Glomerular visceral epithelial cell (primary cell): Measurements from ENCODE around the gene HRH2.

Source experiments
- DNase-seq: peaks from one replicate; pipeline ENCODE4 v3.0.0-alpha.2; 2016; ENCODE audit errors: extremely low spot score

Gene HRH2

GRCh38 chr5:175692235-175692995, 34.5 kb downstream of the HRH2 start:
- DNase-seq = no peak

GRCh38 chr5:175692996-175693710, 35.3 kb downstream of the HRH2 start:
- DNase-seq = no peak

DNA sequence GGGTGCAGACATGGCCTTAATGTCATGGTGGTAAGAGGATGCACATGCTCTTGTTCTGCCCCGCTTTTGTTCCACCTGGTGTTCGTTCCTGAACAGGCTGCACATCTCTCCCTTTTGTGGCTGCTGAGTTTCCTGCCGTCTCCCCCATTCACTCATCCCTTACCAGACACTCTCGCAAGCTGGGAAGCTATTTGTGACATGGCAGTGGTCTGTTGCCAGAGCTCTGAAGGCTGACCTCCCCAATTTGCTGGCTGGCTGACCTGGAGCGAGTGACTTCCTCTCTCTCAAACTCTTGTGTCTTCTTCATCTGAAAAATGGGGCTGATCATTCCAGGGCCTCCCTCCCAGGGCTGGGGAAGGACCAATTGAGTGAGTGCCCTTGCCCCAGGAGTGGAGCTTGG, 35.9 kb downstream of the HRH2 start:
- no peak for DNase-seq

- no peak for DNase-seq
Measured at GRCh38 chr5:175694371-175695160, 36.7 kb downstream of the HRH2 start.

DNA sequence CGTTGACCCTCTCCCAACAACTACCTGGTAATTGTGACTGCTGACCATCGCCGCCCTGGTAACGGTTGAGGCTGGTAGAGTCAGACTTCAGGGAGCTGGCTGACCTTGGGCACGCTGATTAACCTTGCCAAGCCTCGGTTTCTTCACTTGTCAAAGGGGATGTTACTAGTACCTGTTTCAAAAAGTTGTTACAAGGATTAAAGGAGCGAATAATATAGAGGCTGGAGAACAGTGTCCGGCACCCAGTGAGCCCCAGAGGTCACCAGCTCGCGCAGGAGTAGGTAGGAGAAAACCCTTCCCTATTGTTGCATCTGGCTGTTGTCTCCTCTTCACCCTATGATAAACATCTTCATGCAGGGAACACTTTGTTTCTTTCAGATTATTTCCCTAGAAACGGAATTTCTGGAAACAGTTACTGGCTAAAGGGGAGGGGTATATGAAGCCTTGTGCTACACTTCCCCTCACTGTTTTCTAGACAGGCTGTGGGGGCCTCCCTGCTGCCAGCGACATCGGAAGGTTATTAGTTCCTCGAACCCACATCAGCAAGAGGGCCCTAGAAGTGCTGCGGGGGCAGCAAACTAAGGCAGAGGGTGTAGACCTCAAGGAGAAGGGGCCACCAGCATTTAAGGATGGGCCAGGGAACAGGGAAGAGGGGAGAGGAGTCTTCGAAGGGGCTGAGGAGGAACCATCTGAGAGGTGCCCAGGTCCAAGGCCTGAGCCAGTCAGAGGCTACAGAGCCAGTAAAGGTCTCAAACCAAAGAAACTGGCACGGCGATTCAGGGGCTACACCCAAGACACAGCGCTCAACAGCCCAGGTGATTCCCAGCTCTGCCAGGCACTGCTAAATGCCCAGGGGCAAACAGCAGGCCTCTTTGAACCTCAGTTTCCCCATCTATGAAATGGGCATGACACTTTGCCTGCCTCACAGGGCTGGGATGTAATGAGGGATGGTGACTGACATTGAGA, 37.6 kb downstream of the HRH2 start:
- no peak for DNase-seq

DNA sequence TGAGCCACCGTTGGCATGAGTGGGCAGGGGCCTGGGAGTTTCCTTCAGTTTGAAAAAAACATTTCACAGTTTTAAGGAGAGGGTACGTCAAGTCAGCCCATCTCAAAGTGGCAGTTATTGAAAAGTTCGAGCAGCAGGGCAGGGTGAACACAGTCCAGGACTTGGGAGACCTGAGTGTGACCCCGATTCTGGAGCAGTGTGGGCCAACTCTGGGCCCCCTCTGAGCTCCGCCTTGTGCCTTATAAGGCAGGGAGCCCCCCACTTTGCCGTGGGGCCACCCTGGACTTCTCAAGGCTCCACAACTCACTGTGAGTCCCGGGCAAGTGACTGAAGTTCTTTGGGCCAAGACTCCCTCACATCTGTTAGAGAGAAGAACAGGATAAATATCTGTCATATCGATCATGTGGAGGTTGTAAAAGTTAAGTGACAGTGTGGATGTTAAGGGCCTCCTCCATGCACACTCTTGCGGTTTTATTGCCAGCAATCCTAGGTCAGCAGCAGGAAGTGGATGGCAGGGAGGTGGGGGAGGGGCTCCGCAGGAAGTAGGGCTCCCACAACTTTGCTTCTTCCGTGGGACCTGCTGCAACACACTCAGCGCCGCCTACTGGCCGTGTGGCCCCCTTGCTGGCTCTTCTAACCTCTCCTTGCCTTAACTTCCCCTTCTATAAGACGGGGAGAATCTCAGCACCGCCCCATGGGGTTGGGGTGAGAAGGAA, 38.4 kb downstream of the HRH2 start:
- DNase-seq = no peak

- DNase-seq = no peak
Measured at GRCh38 chr5:175696855-175697198, 39.0 kb downstream of the HRH2 start.

- DNase-seq = no peak
Measured at GRCh38 chr5:175697846-175698245, 40.0 kb downstream of the HRH2 start.

- DNase-seq = no peak
Measured at GRCh38 chr5:175698401-175699115, 40.7 kb downstream of the HRH2 start.

DNA sequence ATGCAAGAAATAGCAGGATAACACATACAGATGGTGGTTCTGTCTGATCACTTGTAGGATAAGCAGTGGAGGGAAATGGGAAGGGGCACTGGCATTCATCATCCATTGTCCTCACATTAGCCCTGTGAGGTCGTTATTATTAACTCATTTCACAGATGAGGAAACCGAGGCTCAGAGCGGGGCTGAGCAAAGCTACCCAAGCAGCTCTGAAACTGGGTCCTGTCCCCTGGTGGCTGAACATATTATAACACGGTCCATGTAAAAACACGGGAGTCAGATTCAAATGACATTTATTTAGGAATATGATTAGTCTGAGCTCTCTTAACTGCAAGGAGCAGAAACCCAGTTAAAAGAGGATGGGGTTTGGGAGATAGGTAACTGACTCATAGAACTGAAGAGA, 43.1 kb downstream of the HRH2 start:
- DNase-seq = no peak

- DNase-seq = no peak
Measured at GRCh38 chr5:175701797-175702196, 43.9 kb downstream of the HRH2 start.

GRCh38 chr5:175706499-175706898, 48.6 kb downstream of the HRH2 start:
- DNase-seq = no peak

- DNase-seq = no peak
Measured at GRCh38 chr5:175707751-175708375, 50.0 kb downstream of the HRH2 start.

DNA sequence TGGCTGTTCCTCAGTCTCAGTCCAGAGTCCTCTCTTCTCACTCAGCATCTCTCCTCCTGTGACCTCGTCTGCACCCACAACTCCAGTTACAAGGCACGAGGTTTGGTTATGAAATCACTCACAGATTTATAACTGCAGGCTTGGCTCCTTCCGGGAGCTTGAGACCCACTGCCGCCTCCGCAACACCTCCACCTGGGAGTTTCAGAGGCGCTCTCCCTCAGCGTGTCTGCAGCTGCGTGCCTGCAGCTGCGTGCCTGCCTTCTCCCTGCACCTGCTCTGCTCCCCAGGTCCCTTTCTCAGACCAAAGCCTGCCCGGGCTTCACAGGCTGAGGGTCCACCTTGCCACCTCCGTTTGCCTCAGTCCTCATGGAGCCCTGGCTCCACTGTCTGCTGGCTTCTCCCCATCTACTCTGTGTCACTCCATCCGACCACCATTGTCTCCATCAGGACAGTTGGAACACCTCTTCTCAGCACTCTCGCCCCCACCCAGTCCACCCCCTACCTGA, 51.5 kb downstream of the HRH2 start:
- DNase-seq = no peak

DNA sequence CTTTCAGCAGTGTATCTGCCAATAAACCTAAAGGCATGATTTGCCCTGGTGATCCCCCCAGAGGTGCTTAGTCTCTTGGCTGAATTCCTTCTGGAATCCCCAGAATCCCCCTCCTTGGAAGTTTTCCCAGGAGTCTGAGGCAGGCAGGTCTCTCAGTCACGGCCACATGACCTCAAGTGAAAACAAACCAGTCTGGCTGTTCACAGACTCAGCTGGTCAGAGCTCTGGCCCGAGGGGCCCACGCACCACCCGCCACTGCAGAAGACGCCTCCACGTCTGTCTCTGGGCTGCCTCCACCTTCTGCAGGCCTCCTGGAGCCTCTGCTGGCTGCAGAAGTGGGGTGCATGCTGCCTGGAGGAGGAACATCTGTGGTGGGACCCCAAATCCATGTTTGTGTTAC, 52.5 kb downstream of the HRH2 start:
- no peak for DNase-seq

- DNase-seq = no peak
Measured at GRCh38 chr5:175711031-175711430, 53.2 kb downstream of the HRH2 start.

- DNase-seq = no peak
Measured at GRCh38 chr5:175711472-175712312, 53.8 kb downstream of the HRH2 start.

- DNase-seq = no peak
Measured at GRCh38 chr5:175712313-175712680, 54.4 kb downstream of the HRH2 start.

GRCh38 chr5:175712681-175713085, 54.8 kb downstream of the HRH2 start:
- DNase-seq = no peak
